HTERT RPE-1 (cell line): ENCODE results near the gene SSBP2.
"Not testable (repeated sequence)": the region's sequence is repeated elsewhere in the genome, so short reads cannot be mapped to it uniquely, and the experiment has no call there.

Experiments
- in situ Hi-C: fragments of 300-500 bp; cut with MboI; formaldehyde crosslinking; loops from 4 replicates; pipeline ENCODE4 v1.14.3; 2020; ENCODE audit warnings: low sequenced_read_pairs

The SSBP2 gene

DNA sequence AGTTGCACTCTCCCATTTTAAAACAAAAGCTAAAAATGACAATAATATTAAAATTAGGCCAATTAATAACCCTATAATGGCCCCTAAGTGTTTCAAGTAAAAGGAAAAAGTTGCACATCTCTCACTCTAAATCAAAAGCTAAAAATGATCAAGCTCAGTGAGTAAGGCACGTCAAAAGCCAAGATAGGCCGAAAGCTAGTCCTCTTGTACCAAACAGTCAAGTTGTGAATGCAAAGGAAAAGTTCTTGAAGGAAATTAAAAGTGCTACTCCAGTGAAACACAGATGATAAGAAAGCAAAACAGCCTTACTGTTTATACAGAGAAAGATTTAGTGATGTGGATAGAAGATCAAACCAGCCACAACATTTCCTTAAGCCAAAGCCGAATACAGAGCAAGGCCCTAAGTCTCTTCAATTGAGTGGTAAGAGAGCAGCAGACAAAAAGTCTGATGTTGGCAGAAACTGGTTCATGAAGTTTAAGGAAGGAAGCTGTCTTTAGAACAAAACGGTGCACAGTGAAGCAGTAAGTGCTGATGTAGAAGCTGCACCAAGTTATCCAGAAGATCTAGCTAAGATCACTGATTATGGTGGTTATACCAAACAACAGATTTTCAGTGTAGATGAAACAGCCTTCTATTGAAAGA lies 212.9 kb downstream of the SSBP2 start:
- in situ Hi-C loops, result no loop called here

DNA sequence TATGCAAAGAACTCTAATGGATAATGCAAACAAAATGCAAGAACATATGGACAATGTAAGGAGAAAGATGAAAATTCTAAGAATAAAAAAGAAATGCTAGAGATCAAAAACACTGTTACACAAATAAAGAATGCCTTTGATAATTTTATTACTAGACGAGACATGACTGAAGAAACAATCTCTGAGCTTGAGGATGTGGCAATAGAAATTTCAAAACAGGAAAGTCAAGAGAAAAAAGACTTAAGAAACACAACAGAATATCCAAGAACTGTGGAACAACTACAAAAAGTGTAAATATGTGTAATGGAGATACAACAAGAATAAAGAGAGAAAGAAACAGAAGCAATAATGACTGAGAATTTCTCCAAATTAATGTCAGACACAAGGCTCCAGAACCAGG lies 216.5 kb downstream of the SSBP2 start:
- in situ Hi-C loops, result no loop called here

DNA sequence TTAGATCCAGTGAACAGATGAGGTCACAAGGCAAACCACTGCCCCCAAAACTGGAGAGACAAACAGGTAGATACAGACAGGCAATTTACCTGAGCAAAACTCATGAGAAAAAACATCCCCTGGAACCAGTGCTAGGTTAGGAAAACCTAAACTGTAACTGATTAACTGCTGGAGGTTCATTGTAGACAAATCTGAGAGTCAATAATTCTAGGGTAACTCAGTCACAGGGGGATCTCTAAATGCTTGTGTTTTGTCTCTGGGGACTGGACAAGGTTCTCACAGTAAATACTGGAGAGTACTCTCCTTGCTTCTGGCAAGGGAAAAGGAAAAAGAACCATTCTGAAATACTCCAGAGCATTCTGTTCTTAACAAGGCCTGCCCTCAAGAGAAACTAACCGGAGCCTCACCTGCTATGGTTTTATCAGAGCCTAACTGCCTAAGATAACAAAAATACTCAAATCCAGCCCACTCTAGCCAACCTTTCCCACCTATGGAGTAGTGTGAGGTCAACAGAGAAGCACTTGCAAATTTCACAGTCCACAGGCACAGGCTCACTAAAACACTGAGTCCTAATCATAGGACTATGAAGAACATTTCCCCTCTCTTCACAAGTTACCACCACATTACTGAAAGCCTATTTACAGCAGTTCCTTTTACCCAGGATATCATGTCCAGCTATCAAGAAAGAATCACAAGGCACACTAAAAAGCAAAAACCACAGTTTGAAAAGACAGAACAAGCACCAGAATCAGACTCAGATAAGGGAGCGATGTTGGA lies 217.1 kb downstream of the SSBP2 start:
- in situ Hi-C loops, result no loop called here

DNA sequence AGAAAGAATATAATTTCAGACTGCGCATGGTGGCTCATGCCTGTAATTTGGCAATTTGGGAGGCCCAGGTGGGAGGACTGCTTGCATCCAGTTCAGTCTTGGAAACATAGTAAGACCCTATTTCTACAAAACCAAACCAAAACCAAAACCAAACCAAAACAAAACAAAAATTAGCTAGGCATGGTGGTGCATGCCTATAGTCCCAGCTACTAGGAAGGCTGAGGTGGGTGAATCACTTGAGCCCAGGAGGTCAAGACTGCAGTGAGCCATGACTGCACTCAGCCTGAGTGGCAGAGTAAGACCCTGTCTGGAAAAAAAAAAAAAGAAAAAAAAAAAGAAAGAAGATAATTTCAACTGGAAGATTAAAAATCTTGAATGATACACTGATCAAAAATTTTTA lies 220.0 kb downstream of the SSBP2 start:
- in situ Hi-C loops, result no loop called here

DNA sequence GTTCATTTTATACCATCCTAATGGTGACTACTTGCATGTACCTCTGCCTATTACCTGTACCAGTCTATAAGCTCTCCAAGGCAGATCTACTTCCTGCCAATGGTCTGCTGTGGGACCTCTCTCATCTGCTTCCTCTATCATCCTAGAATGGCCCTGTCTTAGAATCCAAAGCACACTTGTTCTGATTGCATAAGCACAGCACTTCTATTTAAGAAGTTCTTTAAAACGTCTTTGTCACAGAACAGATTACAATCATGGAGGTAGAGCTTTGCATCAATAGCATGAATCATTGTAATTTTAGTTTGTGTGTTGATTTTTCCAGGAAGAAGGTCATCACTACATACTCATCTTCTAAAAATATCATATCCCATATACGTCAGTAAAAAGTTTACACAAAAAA lies 225.2 kb downstream of the SSBP2 start:
- in situ Hi-C loops, result no loop called here

DNA sequence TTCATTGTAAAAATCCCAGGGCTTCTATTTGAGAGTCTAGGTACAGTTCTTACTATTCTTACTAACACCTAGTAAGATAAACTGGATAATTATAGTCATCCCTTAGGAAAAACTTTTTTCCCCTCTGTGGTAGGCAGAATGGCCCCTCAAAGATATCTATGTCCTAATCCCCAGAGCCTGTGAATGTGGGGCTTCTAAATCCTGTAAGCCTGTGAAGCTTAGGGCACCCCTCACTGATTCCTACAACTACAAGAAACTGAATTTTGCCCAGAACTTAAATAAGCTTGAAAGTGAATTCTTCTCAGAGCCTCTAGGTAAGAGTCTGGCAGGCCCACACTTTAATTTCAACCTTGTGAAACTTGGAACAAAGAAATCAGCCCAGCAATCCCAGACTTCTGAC lies 226.9 kb downstream of the SSBP2 start:
- in situ Hi-C loops, result no loop called here

DNA sequence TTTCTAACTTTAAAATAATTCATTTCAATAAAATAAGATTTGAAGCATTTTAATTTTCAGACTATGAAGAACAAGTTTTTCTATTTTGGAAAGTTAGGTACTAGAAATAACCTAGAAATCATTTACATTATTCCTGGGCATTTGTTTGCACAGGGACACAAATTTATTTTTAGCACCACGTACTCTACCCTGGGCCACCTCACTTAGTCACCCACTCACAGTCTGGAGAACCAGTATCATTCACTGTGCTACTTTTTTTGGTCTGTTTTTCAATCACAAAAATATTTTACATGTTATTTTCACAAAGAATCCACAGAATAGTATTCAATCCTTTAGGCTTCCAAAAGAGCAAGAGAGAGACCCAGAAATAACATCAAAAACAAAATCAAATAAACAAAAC lies 228.3 kb downstream of the SSBP2 start:
- in situ Hi-C loops, result no loop called here

DNA sequence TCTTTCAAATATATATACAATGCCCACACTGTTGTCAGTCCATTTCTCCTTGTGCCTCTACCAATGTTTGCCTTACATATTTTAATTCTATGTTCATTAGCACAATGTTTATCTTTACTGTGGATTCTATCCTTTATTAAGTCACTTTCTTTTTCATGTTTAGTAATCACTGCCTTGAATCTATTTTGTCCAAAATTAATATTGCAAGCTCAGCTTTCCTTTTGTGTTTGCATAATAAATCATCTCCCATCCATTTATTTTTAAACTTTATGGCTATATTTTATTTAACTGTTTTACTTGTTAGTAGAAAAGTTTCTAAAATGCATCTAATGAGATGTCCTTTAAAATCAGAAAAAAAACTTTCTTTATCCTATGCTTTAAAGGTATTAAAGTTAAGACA lies 230.1 kb downstream of the SSBP2 start:
- in situ Hi-C loops, result no loop called here

DNA sequence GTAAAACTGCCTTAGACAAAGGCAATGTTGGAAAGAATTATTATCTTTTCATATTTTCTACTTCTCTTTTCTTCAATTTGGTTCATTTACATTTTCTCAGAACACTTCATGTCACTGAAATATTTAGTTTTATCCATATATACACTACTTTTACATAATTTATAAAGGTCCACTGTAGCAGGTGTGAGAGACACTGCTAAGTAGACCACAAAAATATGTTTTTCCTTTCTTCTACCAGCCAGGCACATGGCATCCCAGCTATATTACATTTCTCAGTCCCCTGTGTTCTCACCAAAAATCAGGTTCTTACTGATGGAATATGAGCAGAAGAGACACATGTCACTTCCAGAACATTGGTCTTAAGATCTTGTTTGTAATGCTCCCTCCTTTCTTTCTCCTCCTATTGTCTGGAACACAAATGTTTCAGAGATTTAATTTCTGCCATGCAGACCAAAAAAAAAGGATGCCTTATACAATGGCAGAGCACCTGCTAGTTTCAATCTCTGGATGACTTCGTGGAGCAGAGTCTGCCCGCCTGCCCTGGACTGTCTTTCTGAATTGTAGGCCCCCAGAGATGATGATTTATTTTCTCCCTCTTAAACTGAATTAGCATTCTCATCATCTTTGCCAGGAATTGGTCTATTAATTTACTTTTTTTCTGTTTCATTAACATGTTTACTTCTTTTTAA lies 231.5 kb downstream of the SSBP2 start:
- in situ Hi-C loops, result no loop called here

DNA sequence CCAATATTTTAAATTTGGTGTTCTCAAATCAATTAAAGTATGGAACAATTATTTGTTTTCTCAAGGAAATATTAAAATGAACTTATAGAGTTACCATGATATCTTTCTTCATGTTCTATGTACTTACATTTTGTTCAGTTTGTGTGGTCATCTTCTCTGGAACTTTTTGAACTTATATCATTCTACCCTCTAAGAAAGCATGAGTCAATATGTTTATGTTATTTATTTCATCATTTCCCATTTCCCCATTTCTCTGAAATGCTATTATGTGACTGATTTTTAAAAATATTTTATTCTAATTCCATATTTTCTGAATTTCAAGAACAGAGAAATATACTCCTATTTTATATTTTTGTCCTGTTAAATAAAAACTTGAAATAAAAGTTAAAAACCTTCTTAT lies 233.4 kb downstream of the SSBP2 start:
- in situ Hi-C loops, result no loop called here

DNA sequence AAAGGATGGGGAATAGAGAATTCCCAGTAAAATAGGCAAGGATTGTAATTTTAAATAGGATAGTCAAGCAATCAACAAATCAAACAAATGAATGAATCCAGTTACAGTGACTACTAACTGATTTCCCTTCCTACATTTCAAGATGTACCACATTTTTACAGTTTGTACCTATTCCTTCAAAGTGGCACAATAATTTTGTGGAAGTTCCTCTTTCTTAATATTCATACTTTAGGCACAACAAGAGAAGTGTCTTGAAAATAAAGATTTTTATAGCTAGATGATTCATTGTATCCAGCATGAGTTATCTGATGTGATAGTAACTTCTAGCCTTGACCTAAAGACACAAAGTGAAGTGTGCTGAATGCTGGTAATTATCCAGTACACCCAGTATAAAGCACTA lies 234.8 kb downstream of the SSBP2 start:
- in situ Hi-C loops, result no loop called here

DNA sequence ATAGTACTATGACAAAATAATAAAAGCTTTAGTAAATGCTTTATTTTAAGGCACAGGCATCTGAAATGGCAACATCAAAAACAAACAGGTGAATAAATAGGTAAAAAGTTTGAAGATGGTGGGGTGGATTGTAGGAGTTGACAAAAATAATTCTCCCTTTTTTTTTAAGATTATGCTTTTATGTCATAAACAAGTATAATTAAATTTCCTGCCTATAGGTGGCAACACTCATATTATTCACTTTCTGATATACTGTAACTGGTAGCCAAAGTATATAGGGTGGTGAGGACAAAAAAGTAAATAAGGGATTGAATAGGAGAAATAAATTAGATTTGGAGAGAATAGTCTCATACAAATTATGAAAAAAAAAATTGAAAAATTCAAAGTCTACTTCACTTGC lies 236.9 kb downstream of the SSBP2 start:
- in situ Hi-C loops, result no loop called here

DNA sequence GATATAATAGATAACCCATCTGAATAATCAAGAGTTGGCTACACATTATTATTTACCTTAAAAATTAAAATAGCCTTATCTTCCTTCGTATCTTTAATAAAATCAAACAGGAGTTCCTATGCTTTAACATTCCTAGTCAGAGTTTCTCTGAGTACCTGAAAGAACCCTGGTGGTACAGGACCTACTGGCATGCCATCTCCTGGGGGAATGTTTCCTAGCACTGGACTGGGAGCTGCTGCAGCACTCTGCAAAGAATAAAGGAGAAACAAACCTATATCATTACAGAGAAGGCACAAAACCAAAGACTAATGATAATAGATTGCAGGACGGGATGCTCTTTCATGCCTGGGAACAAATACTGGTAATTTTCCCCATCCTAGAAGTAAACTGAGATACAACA lies 237.4 kb downstream of the SSBP2 start:
- in situ Hi-C loops, result no loop called here

DNA sequence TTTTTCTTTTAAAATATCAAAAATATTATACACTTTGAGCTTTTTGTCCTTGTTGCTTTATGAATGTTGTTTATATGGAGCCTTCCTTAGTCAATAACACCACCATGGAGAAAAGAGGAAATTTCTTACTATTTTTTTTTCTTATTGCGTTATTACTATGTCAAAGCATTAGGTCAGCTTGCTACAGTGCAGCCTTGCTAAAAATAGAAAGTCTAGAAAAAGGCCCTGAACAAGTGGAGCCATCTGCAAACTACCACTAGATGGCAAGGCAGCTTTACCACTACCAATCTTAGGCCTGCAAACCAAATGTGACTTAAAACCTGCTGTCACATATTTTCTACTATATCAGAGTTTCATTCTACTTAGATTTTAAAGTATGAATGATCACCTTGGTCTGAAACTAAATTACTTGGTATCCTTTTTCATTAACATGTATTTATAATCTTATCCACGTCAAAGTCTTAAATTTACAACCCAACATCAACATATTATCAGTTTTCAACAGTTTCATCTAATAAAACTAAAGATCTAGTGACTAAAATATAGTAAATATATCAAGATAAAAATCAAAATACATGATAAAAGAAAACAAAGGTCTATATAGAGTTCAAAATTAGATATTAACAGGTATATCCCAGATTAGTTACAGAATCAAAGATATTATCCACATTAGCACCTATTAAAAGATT lies 243.9 kb downstream of the SSBP2 start:
- in situ Hi-C loops, result no loop called here

DNA sequence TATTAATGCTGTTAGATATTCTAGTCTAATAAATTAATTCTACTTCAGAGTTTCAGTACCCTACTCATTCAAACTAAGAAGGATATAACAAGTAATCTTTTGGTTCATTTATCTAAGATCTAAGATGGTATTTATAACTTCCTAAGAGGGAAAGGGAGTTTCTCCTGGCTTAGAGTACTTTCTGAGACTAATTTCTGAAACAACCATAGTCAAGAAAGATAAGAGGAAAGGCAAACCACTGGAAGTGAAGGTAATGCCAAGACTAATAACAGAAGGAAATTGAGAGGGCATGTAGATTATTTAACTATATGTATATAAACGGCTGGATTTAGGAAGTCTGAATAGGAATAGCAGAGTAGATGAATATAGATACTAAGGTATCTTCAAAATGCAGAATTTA lies 244.5 kb downstream of the SSBP2 start:
- in situ Hi-C loops, result no loop called here

DNA sequence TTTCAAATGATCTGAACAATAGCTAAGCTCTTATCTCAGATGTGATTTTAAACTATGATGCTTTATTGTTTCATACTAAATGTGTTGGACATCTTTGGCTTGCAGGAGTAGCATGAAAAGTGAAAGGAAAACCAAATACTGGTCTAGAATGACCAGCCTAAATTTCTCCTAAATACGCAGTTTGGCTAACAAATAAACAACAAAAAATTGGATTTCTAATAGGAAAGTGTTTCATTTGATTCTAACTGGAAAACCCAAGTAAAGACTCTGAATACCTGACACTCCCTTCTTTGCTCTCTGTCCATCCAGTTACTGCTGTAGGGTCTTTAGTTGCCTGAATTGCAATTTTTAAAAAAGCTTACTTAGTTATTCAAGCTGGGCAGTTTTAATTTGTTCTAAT lies 245.2 kb downstream of the SSBP2 start:
- in situ Hi-C loops, result no loop called here

DNA sequence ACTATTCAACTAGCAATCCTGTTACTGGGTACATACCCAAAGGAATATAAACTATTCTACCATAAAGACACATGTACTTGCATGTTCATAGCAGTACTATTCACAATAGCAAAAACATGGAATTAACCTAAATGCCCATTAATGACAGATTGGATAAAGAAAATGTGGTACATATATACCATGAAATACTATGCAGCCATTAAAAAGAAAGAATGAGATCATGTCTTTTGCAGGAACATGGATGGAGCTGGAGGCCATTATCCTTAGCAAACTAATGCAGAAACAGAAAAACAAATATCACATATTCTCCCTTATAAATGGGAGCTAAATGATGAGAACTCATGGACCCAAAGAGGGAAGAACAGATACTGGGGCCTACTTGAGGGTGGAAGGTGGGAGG lies 247.3 kb downstream of the SSBP2 start:
- in situ Hi-C loops, result not testable (repeated sequence)

DNA sequence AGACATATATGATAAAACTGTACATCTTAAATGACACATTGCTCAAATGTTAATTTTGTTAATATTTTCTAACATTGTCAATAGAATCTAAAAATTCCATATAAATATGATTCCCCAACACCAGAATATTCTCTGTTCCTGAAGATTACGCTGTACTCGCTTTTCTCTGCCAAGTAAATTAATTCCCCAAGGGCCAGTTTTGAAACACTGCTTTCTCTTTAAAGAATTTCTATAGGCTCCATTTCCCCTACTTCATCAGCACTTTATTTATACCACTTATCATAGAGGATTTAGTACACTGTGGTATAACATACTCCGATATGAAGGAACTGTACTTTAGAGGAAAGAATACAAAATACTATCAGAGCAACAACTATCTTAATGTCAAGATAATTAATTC lies 255.6 kb downstream of the SSBP2 start:
- in situ Hi-C loops, result no loop called here

DNA sequence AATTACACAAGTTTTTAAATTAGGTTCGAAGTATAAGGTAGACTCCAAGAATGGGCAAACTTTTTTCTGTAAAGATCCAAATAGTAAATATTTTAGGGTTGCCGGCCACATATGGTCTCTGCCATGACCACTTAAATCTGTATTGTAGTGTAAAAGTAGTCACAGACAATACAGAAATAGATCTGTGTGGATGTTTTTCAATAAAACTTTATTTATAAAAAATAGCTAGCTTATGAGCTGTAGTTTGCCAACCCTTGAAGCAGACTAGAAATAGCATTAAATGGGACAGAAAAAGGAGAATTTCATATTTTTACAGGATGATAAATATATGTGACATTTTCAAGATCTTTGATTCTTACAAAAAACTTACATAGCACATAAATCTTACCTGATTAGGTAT lies 262.0 kb downstream of the SSBP2 start:
- in situ Hi-C loops, result no loop called here

DNA sequence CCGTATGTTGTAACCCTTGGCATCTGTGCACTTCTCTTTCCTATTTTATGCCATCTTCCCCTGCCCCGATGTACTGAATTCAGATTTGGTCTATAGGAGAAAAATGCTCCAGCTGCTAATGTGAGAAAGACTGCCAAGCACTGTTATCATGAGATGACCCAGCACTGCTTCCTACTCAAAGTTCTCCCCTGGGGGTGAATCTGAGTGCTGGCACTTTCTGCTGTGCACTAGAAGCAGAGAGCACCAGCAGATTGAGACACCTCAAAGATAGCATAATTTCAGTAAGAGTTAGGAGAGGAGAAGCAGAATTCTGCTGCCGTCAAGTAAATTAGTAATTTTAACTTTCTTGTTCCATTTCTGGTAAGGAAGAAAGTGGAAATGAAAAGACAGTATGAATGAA lies 264.2 kb downstream of the SSBP2 start:
- in situ Hi-C loops, result no loop called here

DNA sequence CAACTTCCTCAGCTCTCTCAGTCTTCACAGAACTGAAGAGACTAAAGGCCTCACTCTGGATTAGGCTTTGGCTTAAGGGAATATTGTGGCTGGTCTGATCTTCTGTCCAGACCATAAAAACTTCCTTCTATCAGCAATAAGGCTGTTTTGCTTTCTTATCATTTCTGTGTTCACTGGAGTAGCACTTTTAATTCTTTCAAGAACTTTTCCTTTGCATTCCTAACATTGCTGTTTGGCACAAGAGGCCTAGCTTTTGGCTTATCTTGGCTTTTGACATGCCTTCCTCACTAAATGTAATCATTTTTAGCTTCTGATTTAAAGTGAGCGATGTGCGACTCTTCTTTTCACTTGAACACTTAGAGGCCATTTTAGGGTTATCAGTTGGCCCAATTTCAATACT lies 268.3 kb downstream of the SSBP2 start:
- in situ Hi-C loops, result no loop called here

DNA sequence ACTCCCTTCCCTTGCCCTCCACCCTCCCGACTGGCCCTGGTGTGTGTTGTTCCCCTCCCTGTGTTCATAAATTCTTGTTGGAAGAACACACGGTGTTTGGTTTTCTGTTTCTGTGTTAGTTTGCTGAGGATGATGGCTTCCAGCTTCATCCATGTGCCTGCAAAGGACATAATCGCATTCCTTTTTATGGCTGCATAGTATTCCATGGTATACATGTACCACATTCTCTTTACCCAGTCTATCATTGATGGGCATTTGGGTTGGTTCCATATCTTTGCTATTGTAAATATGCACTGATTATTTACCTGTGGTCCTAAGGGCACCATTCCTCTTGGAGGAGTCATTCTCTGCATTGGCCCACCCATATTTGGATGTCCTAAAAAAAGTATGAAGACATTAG lies 277.5 kb downstream of the SSBP2 start:
- in situ Hi-C loops, result not testable (repeated sequence)
